ENCODE measurements around the gene NEDD4L.

GRCh38 chr18:58095655-58096054, 51.6 kb downstream of the NEDD4L start:
- TF ChIP-seq, protein P1, sequence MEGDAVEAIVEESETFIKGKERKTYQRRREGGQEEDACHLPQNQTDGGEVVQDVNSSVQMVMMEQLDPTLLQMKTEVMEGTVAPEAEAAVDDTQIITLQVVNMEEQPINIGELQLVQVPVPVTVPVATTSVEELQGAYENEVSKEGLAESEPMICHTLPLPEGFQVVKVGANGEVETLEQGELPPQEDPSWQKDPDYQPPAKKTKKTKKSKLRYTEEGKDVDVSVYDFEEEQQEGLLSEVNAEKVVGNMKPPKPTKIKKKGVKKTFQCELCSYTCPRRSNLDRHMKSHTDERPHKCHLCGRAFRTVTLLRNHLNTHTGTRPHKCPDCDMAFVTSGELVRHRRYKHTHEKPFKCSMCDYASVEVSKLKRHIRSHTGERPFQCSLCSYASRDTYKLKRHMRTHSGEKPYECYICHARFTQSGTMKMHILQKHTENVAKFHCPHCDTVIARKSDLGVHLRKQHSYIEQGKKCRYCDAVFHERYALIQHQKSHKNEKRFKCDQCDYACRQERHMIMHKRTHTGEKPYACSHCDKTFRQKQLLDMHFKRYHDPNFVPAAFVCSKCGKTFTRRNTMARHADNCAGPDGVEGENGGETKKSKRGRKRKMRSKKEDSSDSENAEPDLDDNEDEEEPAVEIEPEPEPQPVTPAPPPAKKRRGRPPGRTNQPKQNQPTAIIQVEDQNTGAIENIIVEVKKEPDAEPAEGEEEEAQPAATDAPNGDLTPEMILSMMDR (optimal IDR thresholded peaks at IDR 0.05 in 1 of 3, IDR thresholded peaks at IDR 0.05 in 1 of 3, conservative IDR thresholded peaks at IDR 0.05 in 1 of 3; ENCODE audit: extremely low read depth in 1 of 3, insufficient read depth in 2 of 3, low read length in 3 of 3): no peak
- no peak for TF ChIP-seq EZH2 (IDR thresholded peaks at IDR 0.05; ENCODE audit: low read length)

Data from keratinocyte (primary cell).